A549 (cell line): ENCODE data around the gene GEN1. TPM values are rescaled to one million over a fixed set of nuclear protein-coding genes. Genes with fewer than 3 reads are reported as not detected.
A peak's percentile ranks its signal among the peaks of the same experiment; 100 is the strongest.

Experiments
- ATAC-seq, 2 experiments: fragments of 200-7000 bp in 1 of 2; fragments of >200 bp in 1 of 2; cut with Nextera tagmentation in 1 of 2; cut with Tn5 transposase in 1 of 2; 3 replicates each; pipeline versions ENCODE4 v1.8.0 to v1.9.1; 2018 to 2020; ENCODE audit warnings: mild to moderate bottlenecking in 1 of 2, moderate library complexity in 1 of 2
- CTCF ChIA-PET: fragments of 300-600 bp; sonication (Branson Sonifier 250); formaldehyde crosslinking; extraction: SDS; loops from one replicate; lab custom pipeline; 2021; ENCODE audit warnings: antibody characterized with exemption, inconsistent platforms; lab: Yijun Ruan, JAX
- POLR2A ChIA-PET: fragments of 350-600 bp; formaldehyde crosslinking; extraction: SDS; loops from one replicate; lab custom pipeline; 2021; ENCODE audit warnings: antibody characterized with exemption, inconsistent platforms; lab: Yijun Ruan, JAX
- DNase-seq, 2 experiments: peaks; one replicate each; pipeline versions ENCODE4 v3.0.0 to v3.0.0-alpha.2; 2011 to 2016; ENCODE audit warnings: low read depth in 1 of 2, low spot score in 1 of 2
- FAIRE-seq: peaks from 2 replicates; lab custom pipeline; 2011; peaks lifted over from hg19 to GRCh38; lab: Jason Lieb, UNC
- H3K27ac ChIP-seq, 2 experiments: fragments of >200 bp; sonication (Bioruptor Twin); formaldehyde crosslinking; 3 replicates each; pipeline ENCODE4 v1.5.1; 2016 to 2017
- H3K4me1 ChIP-seq: fragments of >200 bp; sonication (Bioruptor Twin); formaldehyde crosslinking; 3 replicates; pipeline ENCODE4 v1.6.1; 2016
- H3K4me2 ChIP-seq: fragments of >200 bp; sonication (Bioruptor Twin); formaldehyde crosslinking; 3 replicates; pipeline ENCODE4 v1.6.1; 2016
- H3K4me3 ChIP-seq: fragments of >200 bp; sonication (Bioruptor Twin); formaldehyde crosslinking; 3 replicates; pipeline ENCODE4 v1.5.1; 2016
- H3K9me3 ChIP-seq: fragments of >200 bp; sonication (Bioruptor Twin); formaldehyde crosslinking; 3 replicates; pipeline ENCODE4 v1.6.1; 2016
- CHD2 ChIP-seq: fragments of 150-350 bp; IDR thresholded peaks from 2 replicates; pipeline ENCODE4 v1.6.1; 2014; ENCODE audit warnings: low read length; ENCODE audit not compliant: partially characterized antibody
- EP300 ChIP-seq, 2 experiments: fragments of >200 bp; sonication (Bioruptor Twin); formaldehyde crosslinking; IDR thresholded peaks; 2 replicates in 1 of 2; 3 replicates in 1 of 2; pipeline ENCODE4 v1.6.1; 2016 to 2017
- HDAC2 ChIP-seq: fragments of 200-600 bp; sonication (generic); IDR thresholded peaks from 2 replicates; pipeline ENCODE4 v1.6.1; 2016
- JUN ChIP-seq, 2 experiments: fragments of >200 bp; sonication (Bioruptor Twin); formaldehyde crosslinking; IDR thresholded peaks; 2 replicates in 1 of 2; 3 replicates in 1 of 2; pipeline ENCODE4 v1.6.1; 2016 to 2017
- JUNB ChIP-seq: fragments of >200 bp; sonication (Bioruptor Twin); formaldehyde crosslinking; IDR thresholded peaks from 2 replicates; pipeline ENCODE4 v1.6.1; 2016
- KDM5A ChIP-seq: fragments of 200-600 bp; sonication (generic); IDR thresholded peaks from 2 replicates; pipeline ENCODE4 v1.6.1; 2016; ENCODE audit warnings: antibody characterized with exemption, mild to moderate bottlenecking
- MYC ChIP-seq: IDR thresholded peaks from 2 replicates; pipeline ENCODE4 v1.6.1; 2012; ENCODE audit warnings: mild to moderate bottlenecking, inconsistent platforms, low read length, improper control_type of control experiment, borderline replicate concordance
- PHF8 ChIP-seq: fragments of 200-600 bp; sonication (generic); IDR thresholded peaks from 2 replicates; pipeline ENCODE4 v1.6.1; 2016; ENCODE audit warnings: low read depth, mild to moderate bottlenecking, antibody characterized with exemption, moderate library complexity, borderline replicate concordance
- POLR2A ChIP-seq: IDR thresholded peaks from 2 replicates; pipeline ENCODE4 v1.6.1; 2012; ENCODE audit warnings: mild to moderate bottlenecking, low read length
- POLR2AphosphoS2 ChIP-seq: conservative IDR thresholded peaks from 2 replicates; pipeline ENCODE4 v1.6.1; 2012; ENCODE audit warnings: low read length, improper control_type of control experiment, inconsistent platforms
- TFCP2L1 ChIP-seq: fragments of 250-450 bp; sonication (Bioruptor Pico); IDR thresholded peaks from 2 replicates; pipeline ENCODE4 v1.5.0; 2021; ENCODE audit warnings: mild to moderate bottlenecking
- TP53 ChIP-seq: fragments of 250-450 bp; sonication (Bioruptor Pico); IDR thresholded peaks from 2 replicates; pipeline ENCODE4 v1.5.0; 2021; ENCODE audit warnings: mild to moderate bottlenecking, moderate library complexity
- WGBS: methylation state at CpG from one replicate; pipeline ENCODE4 v1.1.6; 2017; ENCODE audit errors: missing lambda C conversion rate; 5-methylcytosine and 5-hydroxymethylcytosine counted together
- polyA minus RNA-seq: library from RNA; depleted of rRNA, polyadenylated mRNA; stranded (reverse); fragments of >200 nt; gene quantifications from 2 replicates; pipeline ENCODE4 v1.2.3, GENCODE V29; 2011; rRNA and poly(A)+ RNA removed
- polyA plus RNA-seq, 4 experiments: library from polyadenylated mRNA; depleted of rRNA in 3 of 4; stranded (reverse); fragments of >200 nt; fragmentation: RNase III in 1 of 4; extraction: RNeasy Plus Mini Kit Qiagen cat#74134 plus additional on column Dnase treatment in 1 of 4; gene quantifications; 2 replicates in 3 of 4; 3 replicates in 1 of 4; pipeline ENCODE4 v1.2.3, GENCODE V29; 2011 to 2017
- TF ChIP-seq, protein P1 (sequence below): IDR thresholded peaks from 2 replicates; pipeline ENCODE4 v1.6.1; 2012
- TF ChIP-seq, protein P2 (sequence below): IDR thresholded peaks from 2 replicates; pipeline ENCODE4 v1.6.1; 2012
- TF ChIP-seq, protein P3 (sequence below): fragments of >200 bp; sonication (Bioruptor Twin); formaldehyde crosslinking; IDR thresholded peaks from 3 replicates; pipeline ENCODE4 v1.6.1; 2016
- TF ChIP-seq, protein P4 (sequence below): fragments of 450-650 bp; IDR thresholded peaks from 2 replicates; pipeline ENCODE4 v1.6.1; 2014; ENCODE audit warnings: antibody characterized with exemption
- TF ChIP-seq, protein P5 (sequence below): fragments of 150-350 bp; IDR thresholded peaks from 2 replicates; pipeline ENCODE4 v1.6.1; 2014; ENCODE audit warnings: low read depth, mild to moderate bottlenecking, low read length

GEN1 gene, protein sequence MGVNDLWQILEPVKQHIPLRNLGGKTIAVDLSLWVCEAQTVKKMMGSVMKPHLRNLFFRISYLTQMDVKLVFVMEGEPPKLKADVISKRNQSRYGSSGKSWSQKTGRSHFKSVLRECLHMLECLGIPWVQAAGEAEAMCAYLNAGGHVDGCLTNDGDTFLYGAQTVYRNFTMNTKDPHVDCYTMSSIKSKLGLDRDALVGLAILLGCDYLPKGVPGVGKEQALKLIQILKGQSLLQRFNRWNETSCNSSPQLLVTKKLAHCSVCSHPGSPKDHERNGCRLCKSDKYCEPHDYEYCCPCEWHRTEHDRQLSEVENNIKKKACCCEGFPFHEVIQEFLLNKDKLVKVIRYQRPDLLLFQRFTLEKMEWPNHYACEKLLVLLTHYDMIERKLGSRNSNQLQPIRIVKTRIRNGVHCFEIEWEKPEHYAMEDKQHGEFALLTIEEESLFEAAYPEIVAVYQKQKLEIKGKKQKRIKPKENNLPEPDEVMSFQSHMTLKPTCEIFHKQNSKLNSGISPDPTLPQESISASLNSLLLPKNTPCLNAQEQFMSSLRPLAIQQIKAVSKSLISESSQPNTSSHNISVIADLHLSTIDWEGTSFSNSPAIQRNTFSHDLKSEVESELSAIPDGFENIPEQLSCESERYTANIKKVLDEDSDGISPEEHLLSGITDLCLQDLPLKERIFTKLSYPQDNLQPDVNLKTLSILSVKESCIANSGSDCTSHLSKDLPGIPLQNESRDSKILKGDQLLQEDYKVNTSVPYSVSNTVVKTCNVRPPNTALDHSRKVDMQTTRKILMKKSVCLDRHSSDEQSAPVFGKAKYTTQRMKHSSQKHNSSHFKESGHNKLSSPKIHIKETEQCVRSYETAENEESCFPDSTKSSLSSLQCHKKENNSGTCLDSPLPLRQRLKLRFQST
- polyA plus RNA-seq (2011; rRNA removed) = 31.6 and 40.7 TPM in 2 replicates
- polyA plus RNA-seq (2012; cell fraction: cytosol; rRNA removed) = 5.6 and 6.7 TPM in 2 replicates
- 23.6 and 31.1 TPM in 2 replicates for polyA plus RNA-seq (2012; cell fraction: nucleus; rRNA removed)
- polyA plus RNA-seq (2017; fragmentation: RNase III; extraction: RNeasy Plus Mini Kit Qiagen cat#74134 plus additional on column Dnase treatment) = 16.2 to 18.1 TPM (median 16.8 TPM) in 3 replicates
- 35.7 and 37.5 TPM in 2 replicates for polyA minus RNA-seq

DNA sequence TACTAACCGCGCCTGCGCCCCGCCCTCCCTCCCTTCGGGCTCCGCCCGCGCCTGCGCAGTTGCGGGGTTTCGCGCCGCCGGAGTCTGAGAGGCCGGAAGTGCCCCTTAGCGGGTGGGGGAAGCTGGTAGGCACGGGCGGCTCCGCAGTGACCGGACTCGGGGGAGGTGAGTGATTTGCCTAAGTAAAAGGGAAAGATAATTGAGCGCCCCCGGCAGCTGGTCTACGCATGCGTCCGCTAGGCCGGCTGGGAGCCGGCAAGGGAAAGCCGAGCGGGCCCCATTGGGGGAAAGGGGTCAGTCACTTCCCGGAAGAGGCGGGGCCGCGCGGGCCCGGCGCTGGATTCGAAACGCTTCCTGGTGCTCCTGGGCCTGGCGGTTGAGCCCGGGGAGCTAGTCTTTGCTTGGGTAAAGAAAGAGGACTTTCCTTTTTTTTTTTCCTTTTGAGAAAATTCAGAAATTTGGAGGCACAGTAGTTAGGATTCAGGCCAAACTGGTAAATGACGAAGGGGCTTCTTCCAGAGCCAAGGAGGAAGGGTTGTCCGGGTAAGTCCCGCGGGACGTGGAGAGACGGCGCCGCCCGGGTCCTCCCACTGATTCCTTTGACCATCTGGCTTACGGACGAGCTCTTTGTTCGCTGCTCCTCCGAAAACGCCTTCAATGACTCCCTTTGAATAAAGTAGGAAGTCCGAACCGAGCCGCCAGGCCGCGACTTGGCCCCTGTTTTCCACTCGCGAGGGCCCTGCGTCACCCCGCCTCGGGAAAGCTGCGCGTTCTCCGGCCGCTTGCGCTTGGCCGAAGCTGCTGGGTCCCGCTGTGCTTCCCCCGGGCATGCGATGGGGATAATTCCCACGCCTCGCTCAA, at the start of gene GEN1, which contains the start of gene SMC6:
Gene GEN1 (plus strand): TSS at position 336 of the 861 bp plus-strand sequence. CDS start 5,806 bp downstream, outside the sequence.
Gene SMC6 (minus strand): TSS at position 8 of the 861 bp plus-strand sequence. CDS start 7,864 bp downstream, outside the sequence.
- ChIA-PET CTCF (interaction anchor here (0.5 to 1.0 kb wide), 3 partner anchors 35 to 82 kb away, joined by 3 read pairs; no protein-coding TSS in a partner anchor), POLR2A (interaction anchor here (0.5 to 1.3 kb wide), 5 partner anchors 14 to 507 kb away, joined by 3 to 6 read pairs (median 4); no protein-coding TSS in a partner anchor)
- TF ChIP-seq EP300 (IDR thresholded peaks at IDR 0.05) = no peak
- TF ChIP-seq, protein P1, sequence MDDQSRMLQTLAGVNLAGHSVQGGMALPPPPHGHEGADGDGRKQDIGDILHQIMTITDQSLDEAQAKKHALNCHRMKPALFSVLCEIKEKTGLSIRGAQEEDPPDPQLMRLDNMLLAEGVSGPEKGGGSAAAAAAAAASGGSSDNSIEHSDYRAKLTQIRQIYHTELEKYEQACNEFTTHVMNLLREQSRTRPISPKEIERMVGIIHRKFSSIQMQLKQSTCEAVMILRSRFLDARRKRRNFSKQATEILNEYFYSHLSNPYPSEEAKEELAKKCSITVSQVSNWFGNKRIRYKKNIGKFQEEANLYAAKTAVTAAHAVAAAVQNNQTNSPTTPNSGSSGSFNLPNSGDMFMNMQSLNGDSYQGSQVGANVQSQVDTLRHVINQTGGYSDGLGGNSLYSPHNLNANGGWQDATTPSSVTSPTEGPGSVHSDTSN = 0 out of 2 replicates have a peak, but pooled peaks have one; percentile 23
- peak; percentile 90 for TF ChIP-seq KDM5A
- TF ChIP-seq, protein P2, sequence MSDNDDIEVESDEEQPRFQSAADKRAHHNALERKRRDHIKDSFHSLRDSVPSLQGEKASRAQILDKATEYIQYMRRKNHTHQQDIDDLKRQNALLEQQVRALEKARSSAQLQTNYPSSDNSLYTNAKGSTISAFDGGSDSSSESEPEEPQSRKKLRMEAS = peak; percentile 46; the same call in 1 of the 2 replicates
- no peak for TF ChIP-seq POLR2AphosphoS2
- TF ChIP-seq HDAC2 = peak; percentile 33; the same call in 1 of the 2 replicates
- peak; percentile 44 to 46; a peak in 3 of 5 replicates for TF ChIP-seq JUN (IDR thresholded peaks at IDR 0.05)
- TF ChIP-seq PHF8 = peak; percentile 36; the same call in 1 of the 2 replicates
- TF ChIP-seq, protein P3, sequence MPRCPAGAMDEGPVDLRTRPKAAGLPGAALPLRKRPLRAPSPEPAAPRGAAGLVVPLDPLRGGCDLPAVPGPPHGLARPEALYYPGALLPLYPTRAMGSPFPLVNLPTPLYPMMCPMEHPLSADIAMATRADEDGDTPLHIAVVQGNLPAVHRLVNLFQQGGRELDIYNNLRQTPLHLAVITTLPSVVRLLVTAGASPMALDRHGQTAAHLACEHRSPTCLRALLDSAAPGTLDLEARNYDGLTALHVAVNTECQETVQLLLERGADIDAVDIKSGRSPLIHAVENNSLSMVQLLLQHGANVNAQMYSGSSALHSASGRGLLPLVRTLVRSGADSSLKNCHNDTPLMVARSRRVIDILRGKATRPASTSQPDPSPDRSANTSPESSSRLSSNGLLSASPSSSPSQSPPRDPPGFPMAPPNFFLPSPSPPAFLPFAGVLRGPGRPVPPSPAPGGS = peak; percentile 4; the same call in 1 of the 3 replicates
- TF ChIP-seq, protein P4, sequence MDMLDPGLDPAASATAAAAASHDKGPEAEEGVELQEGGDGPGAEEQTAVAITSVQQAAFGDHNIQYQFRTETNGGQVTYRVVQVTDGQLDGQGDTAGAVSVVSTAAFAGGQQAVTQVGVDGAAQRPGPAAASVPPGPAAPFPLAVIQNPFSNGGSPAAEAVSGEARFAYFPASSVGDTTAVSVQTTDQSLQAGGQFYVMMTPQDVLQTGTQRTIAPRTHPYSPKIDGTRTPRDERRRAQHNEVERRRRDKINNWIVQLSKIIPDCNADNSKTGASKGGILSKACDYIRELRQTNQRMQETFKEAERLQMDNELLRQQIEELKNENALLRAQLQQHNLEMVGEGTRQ = no peak
- 0 out of 2 replicates have a peak, but pooled peaks have one; percentile 13 for TF ChIP-seq TP53
- TF ChIP-seq TFCP2L1 = peak; percentile 63; the same call in 1 of the 2 replicates
- 0 out of 2 replicates have a peak, but pooled peaks have one; percentile 12 for TF ChIP-seq MYC
- peak; percentile 6 for TF ChIP-seq CHD2
- H3K4me3 ChIP-seq = peak within 1 kb of the TSS; percentile 83
- H3K27ac ChIP-seq = peak within 1 kb of the TSS; percentile 95 to 98
- DNase-seq = peak; percentile 85 to 95
- H3K4me2 ChIP-seq = peak within 1 kb of the TSS; percentile 93
- ATAC-seq = peak; percentile 83 to 89
- no peak for FAIRE-seq
- peaks cover 73% of the 10 kb centered on the region for H3K4me1 ChIP-seq
- H3K9me3 ChIP-seq = no peaks in the 10 kb centered on the region
- under 1% methylated on average over 49 of the region's 76 CpGs for WGBS

DNA sequence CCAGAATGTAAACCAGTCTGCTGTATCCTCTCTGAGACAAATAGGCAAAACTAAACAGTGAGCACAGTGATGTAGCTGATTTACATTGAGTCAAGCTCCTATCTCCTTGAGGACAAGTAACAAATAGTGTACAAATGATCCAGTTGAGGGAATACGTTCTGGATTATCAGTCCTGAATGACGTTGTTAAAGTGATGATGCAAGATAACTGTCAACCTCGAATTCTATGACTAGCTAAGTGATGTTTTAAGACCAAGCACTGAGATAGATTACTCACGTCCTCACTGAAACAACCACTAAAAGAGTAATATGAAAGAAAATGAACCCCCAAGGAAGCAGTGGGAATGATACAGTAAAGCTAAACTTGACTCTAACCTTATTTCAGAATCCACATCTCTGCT, 47.1 kb upstream of the GEN1 start:
- TF ChIP-seq POLR2AphosphoS2 (no peak), POLR2A (no peak), KDM5A (no peak), JUNB (no peak)
- TF ChIP-seq, protein P5, sequence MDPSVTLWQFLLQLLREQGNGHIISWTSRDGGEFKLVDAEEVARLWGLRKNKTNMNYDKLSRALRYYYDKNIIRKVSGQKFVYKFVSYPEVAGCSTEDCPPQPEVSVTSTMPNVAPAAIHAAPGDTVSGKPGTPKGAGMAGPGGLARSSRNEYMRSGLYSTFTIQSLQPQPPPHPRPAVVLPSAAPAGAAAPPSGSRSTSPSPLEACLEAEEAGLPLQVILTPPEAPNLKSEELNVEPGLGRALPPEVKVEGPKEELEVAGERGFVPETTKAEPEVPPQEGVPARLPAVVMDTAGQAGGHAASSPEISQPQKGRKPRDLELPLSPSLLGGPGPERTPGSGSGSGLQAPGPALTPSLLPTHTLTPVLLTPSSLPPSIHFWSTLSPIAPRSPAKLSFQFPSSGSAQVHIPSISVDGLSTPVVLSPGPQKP = no peak
- no peak for ATAC-seq
- WGBS = 85% methylated on average over 4 of the region's 4 CpGs

More for the DNA sequence above, 47.1 kb upstream of the GEN1 start:
- no peak overlapping the region for H3K4me2 ChIP-seq
- no peak overlapping the region for H3K27ac ChIP-seq
- FAIRE-seq = no peak
- H3K4me1 ChIP-seq = no peaks in the 10 kb centered on the region
- ChIA-PET CTCF (interaction anchor here (1.3 kb wide), 1 partner anchor 13 kb away, joined by 8 read pairs; no protein-coding TSS in a partner anchor), POLR2A (no interaction called here)
- no peak overlapping the region for H3K4me3 ChIP-seq
- no peaks in the 10 kb centered on the region for H3K9me3 ChIP-seq
- DNase-seq = no peak
